Measurements from ENCODE around the gene NDUFA8.

GRCh38 chr9:122107291-122107805 is 52.2 kb downstream of the NDUFA8 start:
- TF ChIP-seq CTCF (IDR thresholded peaks at IDR 0.05) (no peak), POLR2AphosphoS5 (IDR thresholded peaks at IDR 0.05; ENCODE audit: low read depth, low read length) (no peak), TCF7L2 (IDR thresholded peaks at IDR 0.05; ENCODE audit: low read depth, low read length) (no peak), REST (IDR thresholded peaks at IDR 0.05; ENCODE audit: insufficient read depth in 1 of 2, low read depth in 2 of 2, low read length in 1 of 2) (no peak)

All from Panc1 (cell line).